ENCODE measurements around the gene PRAMEF7.
"Not testable (repeated sequence)": the region's sequence is repeated elsewhere in the genome, so short reads cannot be mapped to it uniquely, and the experiment has no call there.

The PRAMEF7 gene

DNA sequence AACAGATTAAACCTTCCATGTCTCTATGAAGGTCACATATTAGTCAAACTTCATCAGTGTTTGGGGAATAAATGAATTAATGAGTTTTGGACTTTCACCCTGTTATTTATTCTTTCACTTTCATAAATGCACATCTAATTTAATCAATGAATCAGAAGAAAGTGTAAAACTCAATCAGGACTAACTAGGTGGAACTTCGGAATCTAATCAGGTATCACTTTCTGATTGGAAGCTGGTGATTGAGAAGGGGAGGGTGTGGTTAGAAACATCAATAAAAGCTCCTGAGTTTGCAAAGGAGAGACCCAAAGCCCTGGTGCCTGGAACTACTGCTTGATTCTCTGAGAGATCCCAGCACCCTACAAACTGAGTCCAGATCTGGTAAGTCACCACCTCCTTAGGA, at the start of gene PRAMEF7:
TSS of gene PRAMEF7 (plus strand) at position 301 of the 400 bp plus-strand sequence. CDS start 1,083 bp downstream, outside the sequence.
- in situ Hi-C loops (cut with MboI; ENCODE audit: low sequenced_read_pairs) = not testable (repeated sequence)

DNA sequence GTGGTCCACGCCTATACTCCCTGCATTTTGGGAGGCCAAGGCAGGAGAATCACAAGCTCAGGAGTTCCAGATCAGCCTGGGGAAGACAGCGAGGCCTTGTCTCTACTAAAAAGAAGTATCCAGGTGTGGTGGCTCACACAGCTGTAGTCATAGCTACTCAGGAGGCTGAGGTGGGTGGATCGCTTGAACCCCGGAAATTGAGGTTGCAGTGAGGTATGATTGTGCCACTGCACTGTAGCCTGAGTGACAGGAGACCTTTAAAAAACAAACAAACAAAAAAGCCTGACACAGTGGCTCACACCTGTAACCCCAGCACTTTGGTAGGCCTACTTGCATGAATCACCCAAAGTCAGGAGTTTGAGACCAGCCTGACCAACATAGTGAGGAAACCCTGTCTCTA, 38.0 kb upstream of the PRAMEF7 start:
- in situ Hi-C loops (cut with MboI; ENCODE audit: low sequenced_read_pairs) = not testable (repeated sequence)

DNA sequence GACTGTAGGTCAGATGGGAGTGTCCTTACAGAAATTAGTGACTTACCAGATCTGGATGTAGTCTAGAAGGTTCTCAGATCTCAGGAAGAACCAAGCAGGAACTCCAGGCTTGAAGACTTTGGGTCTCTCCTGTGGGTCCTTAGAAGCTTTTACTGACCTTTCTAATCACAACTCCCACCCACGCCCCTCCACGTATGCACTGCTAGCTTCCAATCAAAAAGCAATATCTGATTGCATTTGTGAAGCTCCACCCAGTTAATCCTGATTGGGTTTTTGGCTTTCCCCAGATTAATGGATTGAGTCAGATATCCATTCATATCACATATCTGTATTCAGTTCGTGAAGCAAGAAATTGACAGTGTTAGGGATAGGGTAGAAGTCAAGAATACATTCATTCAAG, 30.3 kb upstream of the PRAMEF7 start, which contains the start of gene PRAMEF4:
TSS of gene PRAMEF4 (minus strand) at position 101 of the 400 bp plus-strand sequence. CDS start 2,807 bp downstream, outside the sequence.
- in situ Hi-C loops (cut with MboI; ENCODE audit: low sequenced_read_pairs) = not testable (repeated sequence)

DNA sequence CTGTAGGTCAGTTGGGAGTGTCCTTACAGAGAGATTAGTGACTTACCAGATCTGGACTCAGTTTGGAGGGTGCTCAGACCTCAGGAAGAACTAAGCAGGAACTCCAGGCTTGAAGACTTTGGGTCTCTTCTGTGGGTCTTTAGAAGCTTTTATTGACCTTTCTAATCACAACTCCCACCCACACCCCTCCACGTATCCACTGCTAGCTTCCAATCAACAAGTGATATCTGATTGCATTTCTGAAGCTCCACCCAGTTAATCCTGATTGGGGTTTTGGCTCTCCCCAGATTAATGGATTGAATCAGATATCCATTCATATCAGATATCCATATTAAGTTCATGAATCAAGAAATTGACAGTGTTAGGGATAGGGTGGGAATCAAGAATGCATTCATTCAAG, 18.2 kb upstream of the PRAMEF7 start, which contains the start of gene PRAMEF10:
TSS of gene PRAMEF10 (minus strand) at position 101 of the 400 bp plus-strand sequence. CDS start 2,423 bp downstream, outside the sequence.
- in situ Hi-C loops (cut with MboI; ENCODE audit: low sequenced_read_pairs) = not testable (repeated sequence)

DNA sequence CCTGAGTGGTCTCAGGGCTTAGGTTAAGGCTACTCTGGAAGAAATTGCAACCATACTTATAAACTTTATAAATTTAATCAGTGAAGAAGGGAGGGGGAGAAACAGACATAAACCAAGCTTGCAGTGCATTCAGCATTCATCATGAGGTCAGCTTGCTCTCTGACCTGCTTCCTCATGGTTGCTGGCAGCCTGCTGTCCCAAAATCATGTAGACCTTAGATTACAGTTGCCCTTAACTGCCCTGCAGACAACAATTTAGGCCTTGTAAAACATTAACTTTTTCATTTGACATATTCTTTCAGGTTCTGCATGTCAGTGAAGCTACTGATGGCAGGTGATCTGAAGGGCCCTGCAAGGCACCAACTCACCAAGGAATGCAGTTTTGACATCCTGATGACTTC, 17.2 kb upstream of the PRAMEF7 start:
- in situ Hi-C loops (cut with MboI; ENCODE audit: low sequenced_read_pairs) = not testable (repeated sequence)

DNA sequence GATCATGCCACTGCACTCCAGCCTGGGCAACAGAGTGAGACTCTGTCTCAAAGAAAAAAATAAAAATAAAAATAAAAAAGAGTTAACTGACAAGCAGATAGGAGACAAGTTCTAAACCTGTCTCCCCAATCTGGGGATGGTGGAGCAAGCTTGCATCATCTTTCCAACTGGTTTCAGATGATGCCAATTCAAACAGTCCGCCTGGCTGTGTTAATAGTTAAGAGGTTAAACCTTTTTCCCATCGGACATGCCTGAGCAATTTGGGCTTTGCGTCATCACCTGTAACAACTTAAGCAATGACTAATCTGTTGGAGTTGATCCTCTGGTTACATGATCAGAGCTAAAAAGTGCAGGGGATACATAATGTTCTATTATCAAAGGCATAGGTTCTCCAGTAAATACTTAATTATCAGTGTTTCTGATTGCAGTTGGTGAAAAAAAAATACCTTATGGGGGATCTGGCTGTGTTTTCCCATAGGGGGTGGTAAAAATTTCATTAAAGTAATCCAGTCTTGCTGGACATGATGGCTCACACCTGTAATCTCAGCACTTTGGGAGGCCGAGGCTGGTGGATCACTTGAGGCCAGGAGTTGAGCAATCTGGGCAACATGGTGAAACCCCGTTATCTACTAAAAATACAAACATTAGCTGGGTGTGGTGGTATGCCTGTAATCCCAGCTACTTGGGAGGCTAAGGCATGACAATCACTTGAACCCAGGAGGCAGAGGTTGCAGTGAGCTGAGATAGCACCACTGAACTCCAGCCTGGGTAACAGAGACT, 12.4 kb upstream of the PRAMEF7 start:
- in situ Hi-C loops (cut with MboI; ENCODE audit: low sequenced_read_pairs) = not testable (repeated sequence)

DNA sequence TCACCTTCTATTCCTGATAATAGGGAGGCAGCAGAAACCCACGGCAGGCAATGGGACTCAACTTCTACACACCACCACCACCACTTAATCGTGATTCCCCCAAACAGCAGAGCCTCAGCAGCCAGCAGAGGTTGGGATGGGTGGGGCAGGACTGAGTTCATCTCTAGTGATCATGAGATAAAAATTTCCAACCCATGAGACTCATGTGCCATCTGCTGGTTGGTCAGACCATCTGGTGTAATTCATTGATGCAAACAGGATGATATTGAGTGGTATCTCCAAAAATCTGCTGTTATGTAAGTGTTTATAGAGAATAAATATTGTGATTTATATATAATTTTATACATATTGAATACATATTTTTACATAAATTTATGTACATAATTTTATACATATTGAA, 5.3 kb downstream of the PRAMEF7 start:
- in situ Hi-C loops (cut with MboI; ENCODE audit: low sequenced_read_pairs) = not testable (repeated sequence)

DNA sequence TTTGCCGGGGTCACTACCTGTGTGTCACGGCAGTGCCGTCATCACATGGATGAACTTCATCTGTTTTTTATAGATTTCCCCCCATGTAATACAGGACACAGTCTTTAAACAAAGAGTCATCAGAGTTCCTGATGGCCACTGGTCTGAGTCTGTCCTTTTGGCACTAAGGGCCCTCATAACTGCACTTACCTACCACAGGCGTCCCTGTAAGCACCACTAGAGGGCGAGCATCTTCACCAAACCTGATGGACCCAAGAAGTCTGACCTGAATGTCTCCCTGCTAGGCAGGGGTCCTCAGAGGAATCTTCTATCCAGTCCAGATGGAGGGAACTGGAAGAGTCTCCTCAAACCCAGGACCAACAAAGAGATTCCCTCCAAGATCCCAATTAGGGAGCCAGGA, 8.0 kb downstream of the PRAMEF7 start:
- in situ Hi-C loops (cut with MboI; ENCODE audit: low sequenced_read_pairs) = not testable (repeated sequence)

DNA sequence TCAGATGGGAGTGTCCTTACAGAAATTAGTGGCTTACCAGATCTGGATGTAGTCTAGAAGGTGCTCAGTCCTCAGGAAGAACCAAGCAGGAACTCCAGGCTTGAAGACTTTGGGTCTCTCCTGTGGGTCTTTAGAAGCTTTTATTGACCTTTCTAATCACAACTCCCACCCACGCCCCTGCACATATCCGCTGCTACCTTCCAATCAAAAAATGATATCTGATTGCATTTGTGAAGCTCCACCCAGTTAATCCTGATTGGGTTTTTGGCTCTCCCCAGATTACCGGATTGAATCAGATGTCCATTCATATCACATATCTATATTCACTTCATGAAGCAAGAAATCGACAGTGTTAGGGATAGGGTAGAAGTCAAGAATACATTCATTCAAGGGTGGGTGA, 31.1 kb downstream of the PRAMEF7 start, which contains the start of gene PRAMEF6:
TSS of gene PRAMEF6 (minus strand) at position 101 of the 400 bp plus-strand sequence. CDS start 5,062 bp downstream, outside the sequence.
- in situ Hi-C loops (cut with MboI; ENCODE audit: low sequenced_read_pairs) = not testable (repeated sequence)
